Stimulated activated CD8-positive, alpha-beta memory T cell treated with anti-CD3 and anti-CD28 coated beads, Interleukin-12 subunit alpha, Interleukin-12 subunit beta, amount 100 ng/mL, for 24 hours (primary cell): Measurements from ENCODE around the gene NRG3.
"Not testable (repeated sequence)": the region's sequence is repeated elsewhere in the genome, so short reads cannot be mapped to it uniquely, and the experiment has no call there.

ENCODE experiments used
- DNase-seq: peaks from one replicate; pipeline ENCODE4 v3.0.0-alpha.2; 2020; ENCODE audit errors: extremely low read depth

NRG3 gene

GRCh38 chr10:82678451-82678850 is 803.5 kb downstream of the NRG3 start:
- not testable (repeated sequence) for DNase-seq

DNA sequence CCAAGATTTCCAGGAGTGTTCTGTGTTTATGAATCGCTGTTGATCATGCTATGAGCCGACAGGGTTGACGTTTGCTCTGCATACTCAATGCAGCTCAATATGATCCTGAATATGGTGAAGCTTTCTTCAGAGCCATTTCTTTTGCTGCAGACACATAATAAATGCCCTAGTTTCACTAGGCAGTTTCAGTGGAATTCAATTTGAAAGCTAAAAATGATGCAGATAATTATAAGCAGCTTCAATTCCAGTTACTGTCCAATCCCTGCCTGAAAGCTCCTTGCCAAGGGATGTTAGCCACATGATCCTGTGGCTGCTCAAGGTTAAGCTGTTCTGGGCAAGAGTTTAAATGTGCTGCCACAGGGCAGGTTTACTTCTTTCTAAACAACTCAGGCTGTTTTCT is 805.6 kb downstream of the NRG3 start:
- no peak for DNase-seq

DNA sequence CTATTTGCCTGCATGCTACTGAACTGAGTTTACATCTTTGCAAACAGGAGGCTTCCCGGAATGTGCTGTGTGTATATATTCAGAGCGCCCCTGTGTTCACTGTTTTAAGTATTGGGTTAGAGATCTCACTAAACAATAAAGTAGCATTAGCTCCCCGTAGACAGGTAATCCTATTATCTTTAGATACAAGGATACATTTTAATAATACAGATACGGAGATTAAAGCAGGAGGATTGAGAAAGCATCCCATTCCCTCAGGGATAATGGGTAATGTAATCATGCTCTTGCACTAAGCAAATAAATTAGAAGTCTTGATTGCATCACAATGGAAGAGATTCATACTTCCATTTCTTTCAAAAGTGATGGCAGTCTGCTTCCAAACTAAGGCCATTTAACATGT is 809.0 kb downstream of the NRG3 start:
- DNase-seq = no peak

DNA sequence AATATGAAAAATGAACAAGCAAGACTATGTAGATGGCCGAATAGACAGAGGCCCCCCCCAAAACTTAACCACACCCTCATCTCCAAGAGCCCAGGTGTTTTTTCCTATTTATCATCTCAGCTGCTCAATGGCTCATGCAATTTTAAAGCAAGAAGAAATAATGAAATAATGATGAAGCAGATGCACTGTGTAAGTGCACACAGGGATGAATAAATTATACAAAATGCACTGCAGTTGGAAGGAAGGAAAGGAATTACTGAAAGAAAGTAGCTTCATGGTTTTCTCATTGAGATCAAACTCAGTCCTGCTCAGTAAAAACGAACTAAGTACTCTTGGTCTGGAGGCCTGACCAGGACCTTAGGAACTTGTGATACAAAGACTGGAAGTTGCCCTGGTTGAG is 810.1 kb downstream of the NRG3 start:
- DNase-seq = no peak

DNA sequence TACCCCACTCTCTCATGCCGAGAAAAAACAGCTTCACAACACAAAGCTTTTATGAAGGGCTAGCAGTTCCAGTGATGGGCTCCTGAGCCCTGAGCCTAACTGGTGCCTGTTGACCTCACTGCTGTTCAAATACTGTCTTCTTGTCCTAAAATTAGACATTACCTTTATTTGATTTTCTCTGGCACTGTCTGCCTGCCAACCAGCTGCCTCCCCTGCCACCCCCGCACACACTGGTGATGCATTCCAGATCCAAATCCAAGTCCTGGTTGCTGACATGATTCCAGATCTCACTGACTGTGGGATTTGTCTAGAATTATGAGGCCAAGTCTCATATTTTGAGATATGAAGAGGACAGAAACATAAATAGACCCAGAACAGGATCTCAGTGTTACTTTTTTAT is 816.2 kb downstream of the NRG3 start:
- no peak for DNase-seq

DNA sequence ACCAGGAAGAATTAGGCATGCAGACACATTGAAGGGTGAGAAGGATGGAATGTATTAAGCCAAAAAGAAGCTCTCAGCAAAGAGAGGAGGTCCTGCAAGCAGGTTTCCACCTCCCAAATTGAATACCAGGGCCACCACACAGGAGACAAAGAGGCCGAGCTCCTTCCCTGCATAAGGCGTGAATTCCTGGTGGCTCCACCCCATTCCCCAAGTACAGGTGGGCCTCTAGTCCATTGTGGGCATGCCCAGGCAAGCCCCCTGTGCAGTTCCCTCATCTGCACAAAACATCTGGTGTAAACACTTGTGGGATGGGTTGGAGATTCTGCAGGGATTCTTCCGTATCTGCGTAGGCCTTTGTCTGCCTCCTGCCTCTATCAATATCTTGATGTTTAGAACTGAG is 817.5 kb downstream of the NRG3 start:
- DNase-seq = no peak

- no peak for DNase-seq
These were observed 846.8 kb downstream of the NRG3 start for GRCh38 chr10:82721831-82722230.

GRCh38 chr10:82722273-82722672 is 847.3 kb downstream of the NRG3 start:
- DNase-seq = no peak

DNA sequence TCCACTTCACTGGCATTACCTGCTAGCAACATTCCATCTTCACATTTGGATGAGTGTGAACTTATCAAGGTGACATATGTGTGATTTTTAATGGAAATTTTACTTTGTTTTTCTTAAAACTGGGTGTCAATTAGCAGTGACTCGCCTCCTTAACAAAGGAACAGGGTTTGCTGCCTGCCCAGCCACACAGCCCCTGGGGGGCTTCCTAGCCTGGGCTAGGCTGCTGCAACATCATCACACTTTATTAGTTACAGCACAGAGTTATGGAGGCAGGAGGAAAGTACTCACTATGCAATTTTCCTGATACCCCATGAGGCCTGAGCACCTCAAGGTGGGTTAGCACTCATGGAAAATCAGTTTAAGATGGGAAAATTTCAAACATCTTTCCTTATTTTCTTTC is 861.3 kb downstream of the NRG3 start:
- no peak for DNase-seq

GRCh38 chr10:82737549-82737948 is 862.6 kb downstream of the NRG3 start:
- DNase-seq = no peak

DNA sequence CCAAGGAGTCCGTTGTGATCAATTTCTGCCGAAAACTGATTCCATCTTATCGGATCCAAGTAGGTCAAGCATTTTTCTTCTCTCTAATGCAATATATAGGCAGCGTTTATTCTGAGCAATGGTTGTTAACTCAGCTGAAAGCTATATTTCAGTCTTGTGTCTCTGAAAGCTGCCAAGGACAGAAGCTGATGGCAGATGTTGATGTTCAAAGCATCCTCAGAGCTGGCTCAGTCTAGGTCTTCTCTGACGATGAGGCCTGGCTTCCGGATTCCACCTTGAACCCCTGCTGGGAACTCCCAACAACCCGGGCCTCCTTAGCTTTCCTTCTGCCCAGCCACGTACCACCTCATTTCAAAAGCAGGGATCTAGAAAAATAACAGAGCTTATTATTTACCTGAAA is 863.6 kb downstream of the NRG3 start:
- DNase-seq = no peak

GRCh38 chr10:82742478-82742877 is 867.5 kb downstream of the NRG3 start:
- no peak for DNase-seq

DNA sequence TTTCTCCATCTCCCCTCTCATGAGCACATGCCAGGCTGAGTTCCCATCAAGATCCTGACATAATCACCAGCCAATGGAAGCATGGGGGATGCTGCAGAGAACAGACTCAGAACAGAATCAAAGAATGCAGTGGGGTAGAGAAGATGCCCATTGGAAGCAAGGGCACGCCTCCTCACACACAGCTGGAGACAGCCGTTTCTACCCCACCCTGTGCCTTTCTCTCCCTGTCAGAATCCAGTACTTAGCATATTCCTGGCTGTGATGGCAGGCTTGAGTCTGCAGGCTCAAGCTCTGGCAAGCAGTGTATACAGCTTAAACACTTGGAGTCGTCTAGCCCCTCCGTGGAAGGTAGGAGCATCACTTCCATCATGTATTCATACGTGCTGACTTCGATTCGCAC is 867.9 kb downstream of the NRG3 start:
- no peak for DNase-seq

DNA sequence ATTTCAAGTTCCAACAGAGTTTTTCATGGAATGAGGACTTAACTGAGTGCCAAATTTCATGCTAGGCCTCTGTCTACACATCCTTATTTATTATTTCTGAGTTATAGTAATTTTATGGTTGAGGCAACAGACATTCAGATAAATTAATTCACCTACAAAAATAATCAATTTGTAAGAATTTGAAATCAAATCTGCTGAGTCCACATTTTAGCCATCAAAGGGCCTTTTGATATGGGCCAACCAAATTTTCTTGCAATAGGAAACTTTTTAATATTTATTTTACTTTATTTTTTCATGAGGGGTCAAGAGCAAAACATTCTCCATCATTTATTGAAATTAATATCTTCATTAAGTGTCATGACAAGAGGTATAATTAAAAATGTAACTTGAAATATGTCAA is 875.5 kb downstream of the NRG3 start:
- no peak for DNase-seq

DNA sequence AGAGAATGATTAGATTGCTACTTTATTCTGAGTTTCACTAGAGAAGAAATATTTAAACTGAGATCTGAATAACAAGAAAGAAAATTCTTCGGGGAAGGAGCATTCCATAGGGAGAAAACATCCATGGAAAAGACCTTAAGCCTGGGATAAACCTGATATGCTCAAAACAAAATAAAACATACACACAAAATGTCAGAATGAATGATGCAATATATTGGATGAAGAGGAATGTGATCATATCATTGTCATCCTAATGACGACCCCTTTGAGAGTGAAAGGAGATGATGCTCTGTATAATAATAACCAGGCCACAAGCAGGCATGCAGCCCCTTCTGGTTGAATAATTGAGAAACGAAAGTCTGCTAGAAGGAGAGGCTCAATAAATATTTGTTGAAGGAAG is 882.4 kb downstream of the NRG3 start:
- DNase-seq = no peak

DNA sequence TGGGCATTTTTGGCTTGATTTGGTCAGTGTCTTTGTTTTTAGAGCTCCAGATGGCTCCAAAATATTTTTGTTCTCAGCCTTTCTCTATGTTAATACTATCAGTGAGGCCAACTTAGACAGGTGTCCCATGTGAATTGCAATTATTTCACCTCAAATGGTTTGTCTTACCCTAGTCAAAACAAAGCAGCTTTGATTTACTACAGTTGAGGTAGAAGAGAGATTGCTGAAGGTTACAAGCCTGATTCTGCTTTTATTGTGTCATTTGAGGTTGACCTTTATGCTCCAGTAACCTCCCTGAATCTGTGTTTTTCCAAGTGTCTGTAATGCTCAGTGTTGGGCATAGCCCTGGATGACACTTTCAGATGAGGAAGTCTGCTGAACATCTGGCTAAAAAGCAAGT is 882.9 kb downstream of the NRG3 start:
- DNase-seq = no peak

- DNase-seq = no peak
These were observed 884.1 kb downstream of the NRG3 start for GRCh38 chr10:82759050-82759449.

DNA sequence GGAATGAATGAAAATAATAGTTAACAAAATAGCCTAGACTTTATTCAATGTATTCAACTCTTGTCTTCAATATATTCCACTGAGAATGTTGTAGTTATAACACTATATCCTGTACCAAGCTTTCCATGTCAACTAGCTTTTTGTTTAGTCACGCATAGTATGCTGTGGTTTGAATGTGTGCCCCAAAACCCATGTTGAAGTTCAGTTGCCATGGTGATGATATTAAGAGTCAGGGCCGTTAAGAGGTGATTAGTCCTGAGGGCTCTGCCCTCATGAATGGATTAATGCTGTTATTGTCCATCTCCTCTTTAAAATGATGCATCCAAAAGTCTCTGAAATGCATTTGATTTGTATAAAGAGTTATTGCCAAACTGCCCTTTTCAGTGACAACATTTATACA is 887.6 kb downstream of the NRG3 start:
- DNase-seq = no peak

GRCh38 chr10:82768040-82768439 is 893.0 kb downstream of the NRG3 start:
- no peak for DNase-seq

DNA sequence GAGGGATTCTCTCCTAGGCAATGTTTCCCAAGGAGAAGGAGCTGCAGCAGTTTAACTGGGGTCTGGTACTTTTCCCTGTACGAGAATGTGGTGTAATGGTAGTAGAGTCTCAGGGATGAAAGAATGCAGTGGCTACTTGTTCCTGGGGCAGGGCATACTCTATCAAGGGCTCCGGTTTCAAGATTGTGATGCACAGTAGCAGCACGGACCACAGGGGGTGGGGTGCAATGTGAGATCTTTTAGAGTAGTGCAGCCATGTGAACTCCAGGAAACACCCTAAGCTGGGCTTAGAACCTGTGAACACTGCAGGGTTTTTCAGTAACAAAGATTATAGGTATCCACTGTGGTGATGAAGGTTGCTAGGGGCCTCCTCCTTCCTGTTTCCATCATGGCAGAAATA is 903.9 kb downstream of the NRG3 start:
- no peak for DNase-seq

GRCh38 chr10:82796510-82796909 is 921.5 kb downstream of the NRG3 start:
- DNase-seq = no peak

- no peak for DNase-seq
These were observed 926.3 kb downstream of the NRG3 start for GRCh38 chr10:82801289-82801688.

DNA sequence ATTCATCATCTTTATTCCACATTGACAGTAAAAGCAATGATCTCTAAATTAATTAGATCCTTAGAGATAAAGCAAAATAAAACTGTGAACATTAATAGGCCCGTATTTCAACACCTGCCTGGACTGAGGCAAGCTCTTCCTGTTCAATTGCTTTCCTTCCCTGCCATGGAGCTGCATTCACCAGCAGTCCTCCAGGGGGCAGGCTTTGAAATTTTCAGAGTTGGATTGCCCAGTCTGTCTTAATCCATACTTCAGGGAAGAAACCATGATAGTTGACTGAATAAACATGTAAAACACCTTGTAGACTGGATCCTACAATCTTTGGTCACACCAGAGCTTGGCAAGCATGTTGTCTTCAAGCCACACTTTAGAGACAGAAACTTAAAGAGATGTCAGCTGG is 936.6 kb downstream of the NRG3 start:
- DNase-seq = no peak

- no peak for DNase-seq
These were observed 938.9 kb downstream of the NRG3 start for GRCh38 chr10:82813856-82814255.

DNA sequence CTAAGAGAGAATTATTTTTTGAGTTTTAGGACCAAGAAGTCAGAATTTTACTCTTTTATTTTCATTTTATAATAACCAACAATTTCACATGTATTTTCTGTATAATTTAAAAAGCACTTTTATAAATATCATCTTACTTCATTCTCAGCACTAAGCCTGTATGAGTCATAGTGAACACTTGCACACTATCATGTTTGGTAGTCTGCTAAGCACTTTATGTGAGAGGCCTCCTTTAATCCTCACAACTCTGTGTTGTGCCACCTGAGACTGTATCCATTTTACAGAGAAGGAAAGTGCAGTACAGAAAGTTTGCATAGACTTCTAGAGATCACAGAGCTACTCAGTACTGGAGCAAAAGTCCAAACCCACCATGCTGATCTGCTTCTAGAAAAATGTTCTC is 939.6 kb downstream of the NRG3 start:
- no peak for DNase-seq
